Smooth muscle cell of the umbilical artery (primary cell): ENCODE data around the gene PATE3. TPM values are rescaled to one million over a fixed set of nuclear protein-coding genes. Genes with fewer than 3 reads are reported as not detected.

Experiments used
- total RNA-seq: library from RNA; depleted of rRNA; stranded (reverse); fragments of >200 nt; gene quantifications from 2 replicates; pipeline ENCODE4 v1.2.3, GENCODE V29; 2014

The PATE3 gene
- not detected in 2 replicates for total RNA-seq

GRCh38 chr11:125787827-125788226 lies at the start of gene PATE3:
TSS of gene PATE3 (plus strand) at chr11:125788127. CDS start at chr11:125788152, 25 bp downstream.

GRCh38 chr11:125745979-125746378 lies 41.9 kb upstream of the PATE3 start, which contains the start of gene PATE1:
TSS of gene PATE1 (plus strand) at chr11:125746279. CDS start at chr11:125746305, 26 bp downstream.

GRCh38 chr11:125778728-125779127 lies 9.2 kb upstream of the PATE3 start, which contains the start of gene PATE2:
TSS of gene PATE2 (minus strand) at chr11:125778828. CDS start at chr11:125778773, 55 bp downstream.

GRCh38 chr11:125833016-125833415 lies 45.1 kb downstream of the PATE3 start, which contains the start of gene PATE4:
TSS of gene PATE4 (plus strand) at chr11:125833316. CDS start at chr11:125833360, 44 bp downstream.

Other genes with a start within 250 kb of the PATE3 start
- gene EI24, start 218.7 kb upstream of the PATE3 start, total RNA-seq, result 99.6 and 130 TPM in 2 replicates
- 303 and 392 TPM in 2 replicates for gene STT3A, start 195.3 kb upstream of the PATE3 start, total RNA-seq
- gene CHEK1, start 163.0 kb upstream of the PATE3 start, total RNA-seq, result 16.3 and 32.5 TPM in 2 replicates
- not detected in 2 replicates for gene ACRV1, start 107.3 kb upstream of the PATE3 start, total RNA-seq
- gene PATE1, start 41.8 kb upstream of the PATE3 start, total RNA-seq, result not detected in 2 replicates
- gene PATE2, start 9.3 kb upstream of the PATE3 start, total RNA-seq, result 0.28 TPM in 1 of 2 replicates, not detected in the other
- gene PATE4, start 45.2 kb downstream of the PATE3 start, total RNA-seq, result not detected in 2 replicates
- gene HYLS1, start 99.5 kb downstream of the PATE3 start, total RNA-seq, result 3.0 and 4.3 TPM in 2 replicates
- 12.8 and 16.6 TPM in 2 replicates for gene PUS3, start 115.1 kb downstream of the PATE3 start, total RNA-seq
- not detected in 2 replicates for gene DDX25, start 116.4 kb downstream of the PATE3 start, total RNA-seq
- gene VSIG10L2, start 157.9 kb downstream of the PATE3 start, total RNA-seq, result not detected in 2 replicates